DND-41 (cell line): ENCODE measurements around the gene PLCD3.

Experiments
- ATAC-seq: fragments of 200-7000 bp; cut with Tn5 transposase; 3 replicates; pipeline ENCODE4 v1.9.1; 2021; ENCODE audit warnings: low read depth; ENCODE audit not compliant: insufficient read depth
- DNase-seq: peaks from one replicate; pipeline ENCODE4 v3.0.0-alpha.2; 2020
- H2AFZ ChIP-seq: 2 replicates; pipeline ENCODE4 v1.6.0; 2012; ENCODE audit warnings: low read depth, low read length
- H3K27ac ChIP-seq: 2 replicates; pipeline ENCODE4 v1.5.1; 2012; ENCODE audit warnings: low read length, inconsistent platforms
- H3K27me3 ChIP-seq: fragments of 200-600 bp; sonication (generic); 2 replicates; pipeline ENCODE4 v1.6.0; 2012; ENCODE audit warnings: low read length, mild to moderate bottlenecking, inconsistent platforms; ENCODE audit not compliant: insufficient read depth, poor library complexity
- H3K36me3 ChIP-seq: 2 replicates; pipeline ENCODE4 v1.5.1; 2012; ENCODE audit warnings: low read length, inconsistent platforms; ENCODE audit not compliant: insufficient read depth
- H3K4me1 ChIP-seq: 2 replicates; pipeline ENCODE4 v1.5.1; 2012; ENCODE audit warnings: mild to moderate bottlenecking, low read length; ENCODE audit not compliant: insufficient read depth
- H3K4me2 ChIP-seq: 2 replicates; pipeline ENCODE4 v1.6.0; 2012; ENCODE audit warnings: mild to moderate bottlenecking, moderate library complexity, low read length, inconsistent platforms; ENCODE audit not compliant: insufficient read depth
- H3K4me3 ChIP-seq, 2 experiments: fragments of 200-600 bp in 1 of 2; shearing (Covaris generic) in 1 of 2; 2 replicates each; pipeline ENCODE4 v1.5.1; 2012 to 2016; ENCODE audit warnings: inconsistent platforms in 2 of 2, low read length in 2 of 2, mild to moderate bottlenecking in 2 of 2, low read depth in 1 of 2, moderate library complexity in 1 of 2
- H3K79me2 ChIP-seq: 2 replicates; pipeline ENCODE4 v1.6.0; 2012; ENCODE audit warnings: low read length, inconsistent platforms; ENCODE audit not compliant: insufficient read depth
- H3K9ac ChIP-seq: 2 replicates; pipeline ENCODE4 v1.6.0; 2012; ENCODE audit warnings: low read depth, mild to moderate bottlenecking, inconsistent platforms, low read length, moderate library complexity
- H3K9me3 ChIP-seq: 2 replicates; pipeline ENCODE4 v1.5.1; 2012; ENCODE audit warnings: low read length, moderate library complexity, mild to moderate bottlenecking, inconsistent platforms; ENCODE audit not compliant: insufficient read depth, severe bottlenecking
- H4K20me1 ChIP-seq: 2 replicates; pipeline ENCODE4 v1.6.0; 2012; ENCODE audit warnings: low read length; ENCODE audit not compliant: insufficient read depth
- EZH2 ChIP-seq: IDR thresholded peaks from 3 replicates; pipeline ENCODE4 v1.6.1; 2012; ENCODE audit warnings: borderline replicate concordance, low read depth, mild to moderate bottlenecking, moderate library complexity, low read length, inconsistent platforms; ENCODE audit not compliant: severe bottlenecking
- TF ChIP-seq, protein P1 (sequence below): IDR thresholded peaks from 2 replicates; pipeline ENCODE4 v1.5.1; 2012; ENCODE audit warnings: borderline replicate concordance, low read length, moderate library complexity, mild to moderate bottlenecking; ENCODE audit not compliant: poor library complexity, severe bottlenecking; ENCODE audit errors: extremely low read depth

PLCD3 gene

DNA sequence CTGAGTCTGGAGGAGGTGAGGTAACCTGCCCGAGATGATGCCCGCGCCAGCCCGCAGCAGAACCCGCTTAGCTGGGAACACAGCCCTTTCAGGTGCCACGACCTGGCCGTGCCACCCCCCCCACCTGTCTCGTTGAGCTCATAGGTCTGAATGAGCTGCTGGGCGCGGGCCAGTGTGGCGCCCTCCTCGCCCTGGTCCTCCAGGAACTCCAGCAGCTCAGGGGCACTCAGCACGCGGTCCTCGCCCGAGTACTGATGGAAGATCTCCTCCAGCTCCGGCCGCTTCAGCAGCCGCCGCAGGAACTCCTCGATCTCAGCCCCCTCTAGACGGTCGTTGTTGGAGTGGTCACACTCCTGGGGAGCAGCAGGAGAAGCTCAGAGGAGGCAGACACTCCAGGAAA is 13.6 kb downstream of the PLCD3 start:
- no peak overlapping the region for H3K27ac ChIP-seq
- H3K4me1 ChIP-seq: no peaks in the 10 kb centered on the region
- no peaks in the 10 kb centered on the region for H3K79me2 ChIP-seq
- H3K36me3 ChIP-seq: no peaks in the 10 kb centered on the region
- H3K9me3 ChIP-seq: no peaks in the 10 kb centered on the region
- no peak for TF ChIP-seq EZH2
- TF ChIP-seq, protein P1, sequence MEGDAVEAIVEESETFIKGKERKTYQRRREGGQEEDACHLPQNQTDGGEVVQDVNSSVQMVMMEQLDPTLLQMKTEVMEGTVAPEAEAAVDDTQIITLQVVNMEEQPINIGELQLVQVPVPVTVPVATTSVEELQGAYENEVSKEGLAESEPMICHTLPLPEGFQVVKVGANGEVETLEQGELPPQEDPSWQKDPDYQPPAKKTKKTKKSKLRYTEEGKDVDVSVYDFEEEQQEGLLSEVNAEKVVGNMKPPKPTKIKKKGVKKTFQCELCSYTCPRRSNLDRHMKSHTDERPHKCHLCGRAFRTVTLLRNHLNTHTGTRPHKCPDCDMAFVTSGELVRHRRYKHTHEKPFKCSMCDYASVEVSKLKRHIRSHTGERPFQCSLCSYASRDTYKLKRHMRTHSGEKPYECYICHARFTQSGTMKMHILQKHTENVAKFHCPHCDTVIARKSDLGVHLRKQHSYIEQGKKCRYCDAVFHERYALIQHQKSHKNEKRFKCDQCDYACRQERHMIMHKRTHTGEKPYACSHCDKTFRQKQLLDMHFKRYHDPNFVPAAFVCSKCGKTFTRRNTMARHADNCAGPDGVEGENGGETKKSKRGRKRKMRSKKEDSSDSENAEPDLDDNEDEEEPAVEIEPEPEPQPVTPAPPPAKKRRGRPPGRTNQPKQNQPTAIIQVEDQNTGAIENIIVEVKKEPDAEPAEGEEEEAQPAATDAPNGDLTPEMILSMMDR: no peak
- DNase-seq: no peak
- no peaks in the 10 kb centered on the region for H3K27me3 ChIP-seq
- no peak overlapping the region for H2AFZ ChIP-seq
- ATAC-seq: no peak
- no peak overlapping the region for H3K9ac ChIP-seq
- H4K20me1 ChIP-seq: no peaks in the 10 kb centered on the region; the same call in 1 of the 2 replicates
- H3K4me2 ChIP-seq: no peak overlapping the region
- H3K4me3 ChIP-seq: no peak overlapping the region

GRCh38 chr17:45117848-45118646 is 14.3 kb downstream of the PLCD3 start:
- no peaks in the 10 kb centered on the region; the same call in 1 of the 2 replicates for H4K20me1 ChIP-seq
- no peak overlapping the region for H3K4me3 ChIP-seq
- H3K4me1 ChIP-seq: no peaks in the 10 kb centered on the region
- H3K27ac ChIP-seq: no peak overlapping the region
- no peaks in the 10 kb centered on the region for H3K79me2 ChIP-seq
- no peaks in the 10 kb centered on the region for H3K36me3 ChIP-seq
- H3K27me3 ChIP-seq: no peaks in the 10 kb centered on the region
- H2AFZ ChIP-seq: no peak overlapping the region
- ATAC-seq: no peak
- TF ChIP-seq, protein P1: no peak
- TF ChIP-seq EZH2: no peak
- H3K4me2 ChIP-seq: no peak overlapping the region
- no peak for DNase-seq
- no peaks in the 10 kb centered on the region for H3K9me3 ChIP-seq
- no peak overlapping the region for H3K9ac ChIP-seq

GRCh38 chr17:45117334-45117733 is 15.0 kb downstream of the PLCD3 start:
- no peaks in the 10 kb centered on the region; the same call in 1 of the 2 replicates for H4K20me1 ChIP-seq

GRCh38 chr17:45116434-45117016 is 15.8 kb downstream of the PLCD3 start:
- no peaks in the 10 kb centered on the region for H3K36me3 ChIP-seq

More at GRCh38 chr17:45117334-45117733, 15.0 kb downstream of the PLCD3 start:
- TF ChIP-seq EZH2: no peak
- Histone ChIP-seq H3K9ac (no peak overlapping the region), H3K4me2 (no peak overlapping the region), H3K4me1 (no peaks in the 10 kb centered on the region), H3K27me3 (no peaks in the 10 kb centered on the region), H3K27ac (no peak overlapping the region), H2AFZ (no peak overlapping the region), H3K9me3 (no peaks in the 10 kb centered on the region), H3K79me2 (no peaks in the 10 kb centered on the region), H3K4me3 (no peak overlapping the region), H3K36me3 (no peaks in the 10 kb centered on the region)
- ATAC-seq: no peak
- DNase-seq: no peak

More at GRCh38 chr17:45116434-45117016, 15.8 kb downstream of the PLCD3 start:
- H3K4me3 ChIP-seq: no peak overlapping the region
- H3K9ac ChIP-seq: no peak overlapping the region
- H3K79me2 ChIP-seq: no peaks in the 10 kb centered on the region
- H3K9me3 ChIP-seq: no peaks in the 10 kb centered on the region
- no peak for ATAC-seq
- H3K4me2 ChIP-seq: no peak overlapping the region
- TF ChIP-seq, protein P1: no peak
- TF ChIP-seq EZH2: no peak
- DNase-seq: no peak
- no peak overlapping the region for H2AFZ ChIP-seq
- no peaks in the 10 kb centered on the region for H3K27me3 ChIP-seq
- no peaks in the 10 kb centered on the region for H3K4me1 ChIP-seq
- H4K20me1 ChIP-seq: no peaks in the 10 kb centered on the region; the same call in 1 of the 2 replicates
- H3K27ac ChIP-seq: no peak overlapping the region
